IMR-90 (cell line): Measurements from ENCODE around the gene MYO1F. TPM values are rescaled to one million over a fixed set of nuclear protein-coding genes. Genes with fewer than 3 reads are reported as not detected.

Experiments
- ATAC-seq: fragments of 200-7000 bp; cut with Tn5 transposase; 2 replicates; pipeline ENCODE4 v1.9.1; 2020; ENCODE audit warnings: low read depth, mild to moderate bottlenecking, moderate library complexity
- BruUV-seq: library from RNA; stranded (reverse); fragments of 400-500 nt; replicated peaks from 2 replicates; lab custom pipeline; 2021; lab: Mats Ljungman, UMichigan
- CTCF ChIA-PET: fragments of 300-600 bp; formaldehyde crosslinking; extraction: SDS; loops from one replicate; lab custom pipeline; 2021; ENCODE audit warnings: antibody characterized with exemption; lab: Yijun Ruan, JAX
- POLR2A ChIA-PET: fragments of 300-600 bp; sonication (Branson Sonifier 250); formaldehyde crosslinking; loops from one replicate; lab custom pipeline; 2022; ENCODE audit warnings: antibody characterized with exemption; ENCODE audit not compliant: unreplicated experiment; lab: Charles Lee
- DNase-seq: peaks from one replicate; pipeline ENCODE4 v3.0.0; 2013
- H2AFZ ChIP-seq: replicated peaks from 2 replicates; pipeline ENCODE3; 2013; ENCODE audit warnings: low read length, mild to moderate bottlenecking; ENCODE audit not compliant: poor library complexity
- H2AK5ac ChIP-seq: 2 replicates; pipeline ENCODE4 v1.6.1; 2013; ENCODE audit warnings: low read depth, low read length, inconsistent platforms
- H2AK9ac ChIP-seq: replicated peaks from 2 replicates; pipeline ENCODE3; 2013; ENCODE audit warnings: mild to moderate bottlenecking, low read depth, low read length, moderate library complexity; ENCODE audit not compliant: poor library complexity
- H2BK120ac ChIP-seq: 2 replicates; pipeline ENCODE4 v1.6.1; 2013; ENCODE audit warnings: low read depth, low read length, inconsistent platforms
- H2BK15ac ChIP-seq: 3 replicates; pipeline ENCODE4 v1.6.1; 2013; ENCODE audit warnings: low read depth, low read length, inconsistent platforms
- H2BK20ac ChIP-seq: 2 replicates; pipeline ENCODE4 v1.6.1; 2013; ENCODE audit warnings: low read depth, mild to moderate bottlenecking, inconsistent platforms, low read length, moderate library complexity
- H2BK5ac ChIP-seq: 2 replicates; pipeline ENCODE4 v1.6.1; 2013; ENCODE audit warnings: mild to moderate bottlenecking, low read depth, low read length, inconsistent platforms; ENCODE audit not compliant: poor library complexity, severe bottlenecking
- H3K14ac ChIP-seq: replicated peaks from 2 replicates; pipeline ENCODE4 v1.6.1; 2013; ENCODE audit warnings: low read depth, low read length, inconsistent platforms
- H3K18ac ChIP-seq: 2 replicates; pipeline ENCODE4 v1.6.1; 2013; ENCODE audit warnings: low read depth, low read length, control low read depth
- H3K23ac ChIP-seq: 2 replicates; pipeline ENCODE4 v1.6.1; 2013; ENCODE audit warnings: low read depth, low read length, inconsistent platforms
- H3K27ac ChIP-seq: 2 replicates; pipeline ENCODE4 v1.5.1; 2013; ENCODE audit warnings: mild to moderate bottlenecking, control low read depth, low read length; ENCODE audit not compliant: insufficient read depth
- H3K27me3 ChIP-seq: 2 replicates; pipeline ENCODE4 v1.6.1; 2013; ENCODE audit warnings: low read length; ENCODE audit not compliant: control insufficient read depth, insufficient read depth
- H3K36me3 ChIP-seq: 2 replicates; pipeline ENCODE4 v1.6.1; 2013; ENCODE audit warnings: low read length, mixed read lengths; ENCODE audit not compliant: control insufficient read depth, insufficient read depth
- H3K4ac ChIP-seq: 2 replicates; pipeline ENCODE4 v1.6.1; 2013; ENCODE audit warnings: low read depth, low read length, inconsistent platforms
- H3K4me1 ChIP-seq: 2 replicates; pipeline ENCODE4 v1.6.1; 2013; ENCODE audit warnings: low read length, mixed read lengths; ENCODE audit not compliant: control insufficient read depth, insufficient read depth
- H3K4me2 ChIP-seq: 2 replicates; pipeline ENCODE4 v1.6.1; 2013; ENCODE audit warnings: low read depth, mild to moderate bottlenecking, control low read depth, low read length, moderate library complexity
- H3K4me3 ChIP-seq: 2 replicates; pipeline ENCODE4 v1.5.1; 2013; ENCODE audit warnings: low read depth, mild to moderate bottlenecking, control low read depth, low read length, moderate library complexity; ENCODE audit not compliant: insufficient read depth
- H3K56ac ChIP-seq: 2 replicates; pipeline ENCODE4 v1.6.1; 2013; ENCODE audit warnings: low read length, inconsistent platforms; ENCODE audit not compliant: insufficient read depth; ENCODE audit errors: extremely low read depth
- H3K79me1 ChIP-seq, 2 experiments: 2 replicates each; pipeline ENCODE4 v1.6.1; 2013; ENCODE audit warnings: low read length in 2 of 2, inconsistent platforms in 1 of 2, low read depth in 1 of 2
- H3K9ac ChIP-seq: 2 replicates; pipeline ENCODE4 v1.6.1; 2013; ENCODE audit warnings: low read depth, low read length, control low read depth
- H3K9me1 ChIP-seq: 2 replicates; pipeline ENCODE4 v1.6.1; 2013; ENCODE audit warnings: low read length, inconsistent platforms; ENCODE audit not compliant: insufficient read depth
- H3K9me3 ChIP-seq: 2 replicates; pipeline ENCODE4 v1.6.1; 2013; ENCODE audit warnings: low read length; ENCODE audit not compliant: control insufficient read depth, insufficient read depth
- H4K20me1 ChIP-seq: 2 replicates; pipeline ENCODE4 v1.6.1; 2013; ENCODE audit warnings: low read length, inconsistent platforms; ENCODE audit not compliant: insufficient read depth
- H4K5ac ChIP-seq: 2 replicates; pipeline ENCODE4 v1.6.1; 2013; ENCODE audit warnings: mild to moderate bottlenecking, low read depth, low read length, control low read depth
- H4K8ac ChIP-seq, 2 experiments: 2 replicates each; pipeline ENCODE4 v1.6.1; 2013; ENCODE audit warnings: low read depth in 2 of 2, low read length in 2 of 2, control low read depth in 1 of 2, inconsistent platforms in 1 of 2
- H4K91ac ChIP-seq: 2 replicates; pipeline ENCODE4 v1.6.1; 2013; ENCODE audit warnings: low read depth, low read length, inconsistent platforms; ENCODE audit not compliant: insufficient read depth
- BHLHE40 ChIP-seq: fragments of 150-350 bp; IDR thresholded peaks from 2 replicates; pipeline ENCODE4 v1.6.1; 2016; ENCODE audit warnings: mild to moderate bottlenecking, low read depth, low read length
- CEBPB ChIP-seq: IDR thresholded peaks from 2 replicates; pipeline ENCODE4 v1.6.1; 2012; ENCODE audit warnings: low read depth, low read length, improper control_type of control experiment
- ELK1 ChIP-seq: fragments of 150-350 bp; IDR thresholded peaks from 2 replicates; pipeline ENCODE4 v1.6.1; 2016; ENCODE audit warnings: low read depth, mild to moderate bottlenecking, low read length, moderate library complexity, borderline replicate concordance
- FOS ChIP-seq: fragments of 150-350 bp; IDR thresholded peaks from 2 replicates; pipeline ENCODE4 v1.6.1; 2016; ENCODE audit warnings: low read depth, low read length
- MAFK ChIP-seq: IDR thresholded peaks from 2 replicates; pipeline ENCODE4 v1.6.1; 2012; ENCODE audit warnings: low read depth, low read length, improper control_type of control experiment
- POLR2A ChIP-seq: IDR thresholded peaks from 2 replicates; pipeline ENCODE4 v1.6.1; 2012; ENCODE audit warnings: mild to moderate bottlenecking, low read depth, low read length
- RCOR1 ChIP-seq: IDR thresholded peaks from 2 replicates; pipeline ENCODE4 v1.6.1; 2012; ENCODE audit warnings: mild to moderate bottlenecking, low read length, improper control_type of control experiment; ENCODE audit not compliant: insufficient replicate concordance
- RFX5 ChIP-seq: IDR thresholded peaks from 2 replicates; pipeline ENCODE4 v1.8.0; 2012; ENCODE audit warnings: low read depth, mild to moderate bottlenecking, low read length, moderate library complexity
- SMC3 ChIP-seq: fragments of 150-350 bp; IDR thresholded peaks from 2 replicates; pipeline ENCODE4 v1.6.1; 2016; ENCODE audit warnings: low read depth, mild to moderate bottlenecking, antibody characterized with exemption, low read length, moderate library complexity
- WGBS, 2 experiments: methylation state at CpG; one replicate each; pipeline versions ENCODE4 v1.1.5 to v1.1.7; 2013; ENCODE audit warnings: missing lambda C conversion rate in 2 of 2; ENCODE audit not compliant: insufficient read length in 1 of 2; ENCODE audit errors: extremely low coverage in 2 of 2; 5-methylcytosine and 5-hydroxymethylcytosine counted together
- dilution Hi-C: fragments of 300-500 bp; cut with HindIII; formaldehyde crosslinking; loops from one replicate; pipeline ENCODE4 v1.14.3; 2018; ENCODE audit warnings: low sequenced_read_pairs; ENCODE audit not compliant: unreplicated experiment
- in situ Hi-C: fragments of 300-500 bp; cut with MboI; formaldehyde crosslinking; loops from 3 replicates; pipeline ENCODE4 v1.14.3; 2019; ENCODE audit warnings: low sequenced_read_pairs, inconsistent platforms, mixed read lengths
- intact Hi-C: fragments of 100-400 bp; cut with micrococcal nuclease; formaldehyde crosslinking; loops from 2 replicates; pipeline ENCODE4 v1.10.0; 2022
- polyA plus RNA-seq, 3 experiments: library from polyadenylated mRNA; depleted of rRNA; stranded (reverse); fragments of >200 nt; gene quantifications; 2 replicates each; pipeline ENCODE4 v1.2.3, GENCODE V29; 2012; ENCODE audit warnings: low replicate concordance in 1 of 3
- total RNA-seq: library from RNA; depleted of rRNA; stranded (reverse); fragments of >200 nt; gene quantifications from 2 replicates; pipeline ENCODE4 v1.2.3, GENCODE V29; 2012
- TF ChIP-seq, protein P1 (sequence below): conservative IDR thresholded peaks from 2 replicates; pipeline ENCODE4 v1.5.1; 2012; ENCODE audit warnings: mild to moderate bottlenecking, low read depth, low read length, improper control_type of control experiment
- TF ChIP-seq, protein P2 (sequence below): fragments of 150-350 bp; IDR thresholded peaks from 2 replicates; pipeline ENCODE4 v1.6.1; 2017; ENCODE audit warnings: mild to moderate bottlenecking, antibody characterized with exemption, low read length, low read depth

MYO1F gene
- total and polyA plus RNA-seq, 2 of the 4 experiments (the other 2 are of a cell fraction), result 0.14 to 0.18 TPM

DNA sequence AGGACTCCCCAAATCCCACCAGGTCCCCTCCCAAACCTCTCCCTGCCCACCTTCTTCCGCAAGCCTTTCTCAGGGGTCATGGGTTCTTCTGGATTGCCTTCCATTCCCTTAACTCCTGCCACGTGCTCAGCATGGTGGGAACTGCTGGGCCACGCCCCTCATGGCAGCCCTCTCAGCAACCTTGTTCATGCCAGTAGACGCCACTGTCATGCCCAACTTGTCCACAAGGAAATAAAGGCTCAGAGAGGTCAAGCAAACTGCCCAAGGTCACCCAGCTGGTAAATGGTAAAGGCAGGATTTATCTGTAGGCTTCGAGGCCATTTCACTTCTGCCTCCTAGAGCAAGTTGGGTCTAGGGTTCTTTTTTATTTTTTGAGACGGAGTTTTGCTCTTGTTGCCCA is 85.7 kb downstream of the MYO1F start:
- Histone ChIP-seq H2AK9ac (peak overlapping the region; percentile 15), H4K5ac (no peak overlapping the region), H3K27me3 (no peaks in the 10 kb centered on the region), H3K56ac (no peak overlapping the region), H2BK5ac (no peak overlapping the region), H3K4ac (no peak overlapping the region), H3K9ac (no peak overlapping the region), H3K9me1 (no peaks in the 10 kb centered on the region), H2BK120ac (no peak overlapping the region), H4K8ac (no peak overlapping the region), H2AK5ac (no peak overlapping the region), H3K79me1 (peaks cover 3 to 23% of the 10 kb centered on the region in 2 experiments), H3K27ac (no peak overlapping the region), H3K23ac (no peak overlapping the region), H2BK15ac (no peak overlapping the region), H3K4me2 (no peak overlapping the region), H3K9me3 (no peaks in the 10 kb centered on the region), H3K36me3 (peaks cover 39% of the 10 kb centered on the region), H4K91ac (no peak overlapping the region), H3K14ac (no peak overlapping the region), H2BK20ac (no peak overlapping the region), H3K4me1 (no peaks in the 10 kb centered on the region; the same call in 1 of the 2 replicates), H4K20me1 (peaks cover 16% of the 10 kb centered on the region), H3K18ac (no peak overlapping the region), H2AFZ (no peak overlapping the region), H3K4me3 (no peak overlapping the region)
- TF ChIP-seq RCOR1 (no peak), RFX5 (no peak), MAFK (no peak), FOS (no peak), BHLHE40 (no peak), CEBPB (no peak), ELK1 (no peak), POLR2A (no peak), SMC3 (no peak)
- TF ChIP-seq, protein P1, sequence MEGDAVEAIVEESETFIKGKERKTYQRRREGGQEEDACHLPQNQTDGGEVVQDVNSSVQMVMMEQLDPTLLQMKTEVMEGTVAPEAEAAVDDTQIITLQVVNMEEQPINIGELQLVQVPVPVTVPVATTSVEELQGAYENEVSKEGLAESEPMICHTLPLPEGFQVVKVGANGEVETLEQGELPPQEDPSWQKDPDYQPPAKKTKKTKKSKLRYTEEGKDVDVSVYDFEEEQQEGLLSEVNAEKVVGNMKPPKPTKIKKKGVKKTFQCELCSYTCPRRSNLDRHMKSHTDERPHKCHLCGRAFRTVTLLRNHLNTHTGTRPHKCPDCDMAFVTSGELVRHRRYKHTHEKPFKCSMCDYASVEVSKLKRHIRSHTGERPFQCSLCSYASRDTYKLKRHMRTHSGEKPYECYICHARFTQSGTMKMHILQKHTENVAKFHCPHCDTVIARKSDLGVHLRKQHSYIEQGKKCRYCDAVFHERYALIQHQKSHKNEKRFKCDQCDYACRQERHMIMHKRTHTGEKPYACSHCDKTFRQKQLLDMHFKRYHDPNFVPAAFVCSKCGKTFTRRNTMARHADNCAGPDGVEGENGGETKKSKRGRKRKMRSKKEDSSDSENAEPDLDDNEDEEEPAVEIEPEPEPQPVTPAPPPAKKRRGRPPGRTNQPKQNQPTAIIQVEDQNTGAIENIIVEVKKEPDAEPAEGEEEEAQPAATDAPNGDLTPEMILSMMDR, result no peak
- TF ChIP-seq, protein P2, sequence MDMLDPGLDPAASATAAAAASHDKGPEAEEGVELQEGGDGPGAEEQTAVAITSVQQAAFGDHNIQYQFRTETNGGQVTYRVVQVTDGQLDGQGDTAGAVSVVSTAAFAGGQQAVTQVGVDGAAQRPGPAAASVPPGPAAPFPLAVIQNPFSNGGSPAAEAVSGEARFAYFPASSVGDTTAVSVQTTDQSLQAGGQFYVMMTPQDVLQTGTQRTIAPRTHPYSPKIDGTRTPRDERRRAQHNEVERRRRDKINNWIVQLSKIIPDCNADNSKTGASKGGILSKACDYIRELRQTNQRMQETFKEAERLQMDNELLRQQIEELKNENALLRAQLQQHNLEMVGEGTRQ, result no peak
- in situ Hi-C loops (no loop called here), intact Hi-C loops (no loop called here), dilution Hi-C loops (no loop called here)
- 100% methylated on average over 1 of the region's 6 CpGs; no CpG with 5 or more reads in 1 of the 2 experiments for WGBS, 2 experiments
- no TSS peak for BruUV-seq
- DNase-seq (no peak), ATAC-seq (no peak)
- POLR2A ChIA-PET, result interaction anchor here (0.6 kb wide), 1 partner anchor 1844 kb away, joined by 4 read pairs; no protein-coding TSS in a partner anchor
- CTCF ChIA-PET, result no interaction called here
